HG02852 (cell line): ENCODE data around the gene HRG.

Source experiments
- ATAC-seq: cut with Tn5 transposase; IDR thresholded peaks from one replicate; pipeline ENCODE4 v1.9.1; 2021; ENCODE audit warnings: mild to moderate bottlenecking, moderate library complexity; ENCODE audit not compliant: unreplicated experiment

HRG gene

GRCh38 chr3:186719945-186720739 is 54.3 kb downstream of the HRG start:
- ATAC-seq: no peak

- no peak for ATAC-seq
These were observed 56.6 kb downstream of the HRG start for GRCh38 chr3:186722457-186722856.

GRCh38 chr3:186724911-186725310 is 59.1 kb downstream of the HRG start:
- ATAC-seq: no peak
